Lower leg skin (tissue), 4 donors: ENCODE results near the gene TRPM3. TPM values are rescaled to one million over a fixed set of nuclear protein-coding genes. Genes with fewer than 3 reads are reported as not detected.

Source experiments
- DNase-seq, 2 donors: peaks; one replicate each; pipeline ENCODE4 v3.0.0-alpha.2; 2019; ENCODE audit warnings: low spot score in 2 of 2
- H3K4me3 ChIP-seq: fragments of 200-600 bp; sonication (generic); 2 replicates; pipeline ENCODE4 v1.5.1; 2017; ENCODE audit warnings: mild to moderate bottlenecking, low read depth; ENCODE audit not compliant: poor library complexity, severe bottlenecking
- CTCF ChIP-seq, 3 donors: fragments of 450-650 bp; IDR thresholded peaks; one replicate each; pipeline ENCODE4 v1.5.1; 2016; ENCODE audit warnings: antibody characterized with exemption in 3 of 3, mild to moderate bottlenecking in 3 of 3, moderate library complexity in 2 of 3
- POLR2A ChIP-seq, 2 donors: fragments of 450-650 bp; IDR thresholded peaks; one replicate each; pipeline ENCODE4 v1.6.1; 2016 to 2017; ENCODE audit warnings: antibody characterized with exemption in 2 of 2, mild to moderate bottlenecking in 1 of 2, moderate library complexity in 1 of 2
- WGBS, 2 donors: methylation state at CpG; one replicate each; pipeline ENCODE4 v1.1.5; 2018; 5-methylcytosine and 5-hydroxymethylcytosine counted together
- intact Hi-C: fragments of 100-400 bp; cut with DNase I; formaldehyde crosslinking; loops from one replicate; pipeline ENCODE4 v1.15.0; 2023; ENCODE audit warnings: low total_unique reads
- total RNA-seq, 4 donors: library from RNA; depleted of rRNA; stranded (reverse); fragments of >200 nt; gene quantifications; one replicate each; pipeline ENCODE4 v1.1.0, GENCODE V29; 2016

The TRPM3 gene
- total RNA-seq, 4 donors from 2014 or later: 0.10 to 0.29 TPM; not detected in 2

- intact Hi-C loops: no loop called here
- H3K4me3 ChIP-seq: no peak overlapping the region
- 95 to 98% methylated on average over 2 of the region's 2 CpGs for WGBS, 2 donors
- DNase-seq: no peak
- TF ChIP-seq POLR2A (IDR thresholded peaks at IDR 0.05) (no peak), CTCF (IDR thresholded peaks at IDR 0.05) (no peak)
Observed at GRCh38 chr9:71073494-71073893, 47.9 kb downstream of the TRPM3 start.

- DNase-seq: no peak
- H3K4me3 ChIP-seq: no peak overlapping the region
- intact Hi-C loops: no loop called here
- WGBS, 2 donors: 66 to 68% methylated on average over 5 of the region's 5 CpGs
- TF ChIP-seq POLR2A (IDR thresholded peaks at IDR 0.05) (no peak), CTCF (IDR thresholded peaks at IDR 0.05) (no peak)
Observed at GRCh38 chr9:71072587-71072986, 48.8 kb downstream of the TRPM3 start.

- DNase-seq: no peak
- H3K4me3 ChIP-seq: no peak overlapping the region
- intact Hi-C loops: no loop called here
- 94 to 96% methylated on average over 1 of the region's 1 CpG for WGBS, 2 donors
- TF ChIP-seq CTCF (IDR thresholded peaks at IDR 0.05): no peak
- no peak for TF ChIP-seq POLR2A (IDR thresholded peaks at IDR 0.05)
Observed at GRCh38 chr9:71071633-71072032, 49.8 kb downstream of the TRPM3 start.

DNA sequence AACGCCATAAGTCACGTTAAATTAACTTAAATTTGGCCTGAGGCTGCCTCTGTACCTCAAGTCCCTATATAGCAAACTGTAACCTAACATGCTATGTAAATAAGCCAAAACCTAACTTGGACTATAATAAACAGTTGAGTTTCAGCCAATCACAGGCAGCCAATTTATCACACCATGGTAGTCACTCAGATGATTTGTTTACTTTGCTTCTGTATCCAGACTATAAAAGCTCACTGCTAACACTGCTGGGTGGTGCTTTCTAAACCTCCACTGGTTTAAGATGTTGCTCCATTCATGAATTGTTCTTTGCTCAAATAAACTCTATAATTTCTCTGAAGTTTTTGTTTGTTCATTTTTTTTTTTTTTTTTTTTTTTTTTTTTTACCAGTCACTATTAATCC is 62.8 kb downstream of the TRPM3 start:
- 56 to 70% methylated on average over 2 of the region's 2 CpGs for WGBS, 2 donors
- intact Hi-C loops: no loop called here

GRCh38 chr9:71052287-71052686 is 69.1 kb downstream of the TRPM3 start:
- no peak overlapping the region for H3K4me3 ChIP-seq
- TF ChIP-seq POLR2A (IDR thresholded peaks at IDR 0.05): no peak
- TF ChIP-seq CTCF (IDR thresholded peaks at IDR 0.05): no peak
- no peak for DNase-seq
- 64 to 67% methylated on average over 4 of the region's 4 CpGs for WGBS, 2 donors
- intact Hi-C loops: no loop called here

More for the DNA sequence above, 62.8 kb downstream of the TRPM3 start:
- TF ChIP-seq CTCF (IDR thresholded peaks at IDR 0.05) (no peak), POLR2A (IDR thresholded peaks at IDR 0.05) (no peak)
- DNase-seq: no peak
- H3K4me3 ChIP-seq: no peak overlapping the region

- no peak for TF ChIP-seq POLR2A (IDR thresholded peaks at IDR 0.05)
- TF ChIP-seq CTCF (IDR thresholded peaks at IDR 0.05): no peak
- intact Hi-C loops: no loop called here
- H3K4me3 ChIP-seq: no peak overlapping the region
- 67 to 71% methylated on average over 4 of the region's 4 CpGs for WGBS, 2 donors
- no peak for DNase-seq
Observed at GRCh38 chr9:71048280-71048679, 73.1 kb downstream of the TRPM3 start.
